ENCODE measurements around the gene TEDC1. TPM values are rescaled to one million over a fixed set of nuclear protein-coding genes. Genes with fewer than 3 reads are reported as not detected.

TEDC1 gene
- polyA plus RNA-seq, 1 experiment = 6.4 TPM

DNA sequence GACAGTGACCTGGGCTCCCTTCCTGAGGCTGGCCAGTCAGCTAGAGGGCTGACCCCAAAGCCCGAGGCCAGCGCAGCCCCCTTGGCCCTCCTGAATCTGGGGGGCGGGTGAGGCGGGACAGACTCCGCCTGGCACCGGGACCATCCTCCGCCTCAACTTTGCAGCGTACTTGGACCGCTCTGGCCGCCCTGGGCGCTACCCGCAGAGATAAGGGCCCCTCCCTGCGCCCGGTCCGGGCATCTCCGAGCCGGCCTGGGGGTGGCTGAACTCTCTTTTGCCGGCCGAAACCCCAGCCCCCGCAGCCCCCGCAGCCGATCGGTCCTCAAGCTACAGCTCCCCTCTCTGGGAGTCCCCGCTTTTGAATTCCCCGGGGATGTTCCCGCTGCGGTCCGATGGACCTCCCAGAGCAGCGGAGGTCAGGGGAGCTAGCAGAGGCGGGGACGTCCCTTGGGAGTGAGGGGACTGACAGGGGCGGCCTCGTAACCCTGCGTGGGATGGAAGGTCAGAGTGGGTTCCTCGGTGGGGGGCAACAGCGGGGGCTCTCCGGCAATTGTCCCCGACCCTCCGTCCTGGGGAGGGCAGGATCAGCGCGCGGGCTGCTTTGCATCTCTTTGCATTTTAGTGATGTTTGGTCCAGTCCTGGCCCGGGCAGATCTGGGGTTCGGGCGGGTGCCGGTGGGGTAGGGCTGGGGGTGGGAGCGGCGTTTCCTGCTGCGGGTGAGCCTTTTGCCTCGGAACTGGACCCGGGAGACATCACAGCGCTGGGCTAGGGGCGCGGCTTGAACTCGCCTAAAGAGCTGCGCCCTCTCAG lies 4.7 kb upstream of the TEDC1 start, which contains the start of gene CRIP1:
Gene CRIP1, plus strand, starts transcription at position 724 of the 811 bp plus-strand sequence. CDS start 374 bp downstream, outside the sequence.
- TF ChIP-seq, protein P1, sequence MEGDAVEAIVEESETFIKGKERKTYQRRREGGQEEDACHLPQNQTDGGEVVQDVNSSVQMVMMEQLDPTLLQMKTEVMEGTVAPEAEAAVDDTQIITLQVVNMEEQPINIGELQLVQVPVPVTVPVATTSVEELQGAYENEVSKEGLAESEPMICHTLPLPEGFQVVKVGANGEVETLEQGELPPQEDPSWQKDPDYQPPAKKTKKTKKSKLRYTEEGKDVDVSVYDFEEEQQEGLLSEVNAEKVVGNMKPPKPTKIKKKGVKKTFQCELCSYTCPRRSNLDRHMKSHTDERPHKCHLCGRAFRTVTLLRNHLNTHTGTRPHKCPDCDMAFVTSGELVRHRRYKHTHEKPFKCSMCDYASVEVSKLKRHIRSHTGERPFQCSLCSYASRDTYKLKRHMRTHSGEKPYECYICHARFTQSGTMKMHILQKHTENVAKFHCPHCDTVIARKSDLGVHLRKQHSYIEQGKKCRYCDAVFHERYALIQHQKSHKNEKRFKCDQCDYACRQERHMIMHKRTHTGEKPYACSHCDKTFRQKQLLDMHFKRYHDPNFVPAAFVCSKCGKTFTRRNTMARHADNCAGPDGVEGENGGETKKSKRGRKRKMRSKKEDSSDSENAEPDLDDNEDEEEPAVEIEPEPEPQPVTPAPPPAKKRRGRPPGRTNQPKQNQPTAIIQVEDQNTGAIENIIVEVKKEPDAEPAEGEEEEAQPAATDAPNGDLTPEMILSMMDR (IDR thresholded peaks at IDR 0.05; ENCODE audit: insufficient read depth, low read depth, low read length) = no peak
- no peak for DNase-seq (ENCODE audit: low read depth)
- H3K4me3 ChIP-seq (ENCODE audit: low read depth, low read length) = no peak within 1 kb of the TSS
- peaks cover 6% of the 10 kb centered on the region; the same call in 1 of the 2 replicates for H3K27me3 ChIP-seq (ENCODE audit: control insufficient read depth, insufficient read depth, low read length)
- ChIA-PET POLR2A (no interaction called here), CTCF (no interaction called here)
- H3K36me3 ChIP-seq (ENCODE audit: control insufficient read depth, insufficient read depth, low read length) = no peaks in the 10 kb centered on the region

DNA sequence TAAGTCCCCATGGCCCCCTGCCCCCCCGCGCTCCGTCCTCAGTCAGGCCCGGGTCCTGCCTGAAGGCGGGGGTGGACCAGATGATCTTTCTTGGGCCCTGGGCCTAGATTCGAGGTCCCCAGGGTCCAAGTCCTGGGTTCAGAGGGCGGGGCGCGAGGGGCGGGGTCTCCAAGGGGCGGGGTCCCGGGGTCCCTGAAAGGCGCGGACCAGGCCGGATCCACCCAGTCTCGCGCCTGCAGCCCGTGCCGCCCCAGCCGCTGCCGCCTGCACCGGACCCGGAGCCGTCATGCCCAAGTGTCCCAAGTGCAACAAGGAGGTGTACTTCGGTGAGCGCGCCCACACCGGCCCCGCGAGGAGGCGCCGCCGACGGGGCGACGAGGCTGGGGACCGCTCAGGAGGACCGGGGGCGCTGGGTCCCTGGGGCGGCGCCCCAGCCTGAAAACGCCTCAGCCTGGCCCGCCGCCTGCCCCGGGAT lies 4.0 kb upstream of the TEDC1 start:
- no peak for DNase-seq (ENCODE audit: low read depth)
- TF ChIP-seq, protein P1 (IDR thresholded peaks at IDR 0.05; ENCODE audit: insufficient read depth, low read depth, low read length) = no peak
- ChIA-PET CTCF (no interaction called here), POLR2A (no interaction called here)
- H3K4me3 ChIP-seq (ENCODE audit: low read depth, low read length) = no peak overlapping the region
- H3K36me3 ChIP-seq (ENCODE audit: control insufficient read depth, insufficient read depth, low read length) = no peaks in the 10 kb centered on the region
- peaks cover 6% of the 10 kb centered on the region; the same call in 1 of the 2 replicates for H3K27me3 ChIP-seq (ENCODE audit: control insufficient read depth, insufficient read depth, low read length)

DNA sequence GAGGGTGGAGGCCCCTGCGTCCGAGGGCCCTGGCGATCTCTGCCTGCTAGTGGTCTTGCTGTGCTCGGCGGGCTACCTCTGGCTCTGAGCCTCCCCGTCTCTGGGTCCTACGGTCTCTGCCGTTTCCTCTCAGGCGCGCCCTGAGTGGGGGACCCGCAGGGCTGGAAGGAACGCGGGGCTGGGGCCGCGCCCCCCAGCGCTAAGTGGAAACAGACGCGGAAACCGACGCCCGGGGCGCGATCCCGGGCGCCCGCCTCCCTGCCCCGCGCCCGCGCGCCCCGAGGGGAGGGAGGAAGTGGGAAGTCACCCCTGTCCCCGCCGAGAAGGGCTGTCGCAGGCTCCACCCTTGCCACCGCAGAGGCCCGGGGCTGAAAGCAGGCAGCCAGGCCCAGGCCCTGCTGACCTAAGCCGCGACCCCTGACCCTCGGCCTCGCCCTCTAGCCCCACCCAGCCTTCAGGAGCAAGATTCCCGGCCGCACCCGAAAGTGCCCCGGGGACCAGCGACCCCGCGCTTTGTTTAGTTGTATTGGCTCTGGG lies 3.5 kb upstream of the TEDC1 start:
- POLR2A ChIA-PET = no interaction called here
- TF ChIP-seq, protein P1 (IDR thresholded peaks at IDR 0.05; ENCODE audit: insufficient read depth, low read depth, low read length) = no peak
- Histone ChIP-seq H3K4me3 (ENCODE audit: low read depth, low read length) (no peak overlapping the region), H3K27me3 (ENCODE audit: control insufficient read depth, insufficient read depth, low read length) (peaks cover 6% of the 10 kb centered on the region; the same call in 1 of the 2 replicates), H3K36me3 (ENCODE audit: control insufficient read depth, insufficient read depth, low read length) (no peaks in the 10 kb centered on the region)
- DNase-seq (ENCODE audit: low read depth) = no peak
- CTCF ChIA-PET = no interaction called here

DNA sequence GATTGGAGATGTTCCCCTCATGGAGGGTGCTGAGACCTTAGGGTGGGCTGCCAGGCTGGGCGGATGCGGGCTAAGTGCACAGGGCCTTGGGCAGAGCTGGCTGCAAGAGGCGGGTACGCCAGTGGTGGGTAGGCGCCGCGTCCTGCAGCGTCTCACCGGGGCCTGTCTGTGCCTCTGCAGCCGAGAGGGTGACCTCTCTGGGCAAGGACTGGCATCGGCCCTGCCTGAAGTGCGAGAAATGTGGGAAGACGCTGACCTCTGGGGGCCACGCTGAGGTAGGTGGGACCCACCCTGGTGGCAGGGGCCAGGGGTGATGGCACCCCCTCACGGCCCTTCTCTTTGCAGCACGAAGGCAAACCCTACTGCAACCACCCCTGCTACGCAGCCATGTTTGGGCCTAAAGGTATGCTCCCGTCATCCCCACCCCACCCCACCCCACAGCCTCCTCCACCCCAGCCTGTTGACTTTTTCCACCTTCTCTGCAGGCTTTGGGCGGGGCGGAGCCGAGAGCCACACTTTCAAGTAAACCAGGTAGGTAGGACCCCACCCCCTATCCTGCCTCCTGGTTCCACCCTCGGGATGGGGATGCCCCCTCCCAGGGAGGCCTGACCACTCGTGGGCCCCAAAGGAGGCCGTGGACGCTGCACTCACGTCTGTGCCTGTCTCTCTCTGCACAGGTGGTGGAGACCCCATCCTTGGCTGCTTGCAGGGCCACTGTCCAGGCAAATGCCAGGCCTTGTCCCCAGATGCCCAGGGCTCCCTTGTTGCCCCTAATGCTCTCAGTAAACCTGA lies 2.9 kb upstream of the TEDC1 start:
- H3K36me3 ChIP-seq (ENCODE audit: control insufficient read depth, insufficient read depth, low read length) = no peaks in the 10 kb centered on the region
- H3K4me3 ChIP-seq (ENCODE audit: low read depth, low read length) = no peak overlapping the region
- peaks cover 6% of the 10 kb centered on the region; the same call in 1 of the 2 replicates for H3K27me3 ChIP-seq (ENCODE audit: control insufficient read depth, insufficient read depth, low read length)
- ChIA-PET POLR2A (no interaction called here), CTCF (interaction anchor here (2.0 to 4.2 kb wide), 4 partner anchors 7 to 116 kb away, joined by 8 to 84 read pairs (median 34); no protein-coding TSS in a partner anchor)
- TF ChIP-seq, protein P1 (IDR thresholded peaks at IDR 0.05; ENCODE audit: insufficient read depth, low read depth, low read length) = no peak
- no peak for DNase-seq (ENCODE audit: low read depth)

Data from BJ (cell line).